22Rv1 (cell line): ENCODE data around the gene MYCBPAP.

ENCODE experiments used
- H3K27ac ChIP-seq: fragments of 450-650 bp; 2 replicates; pipeline ENCODE4 v1.5.1; 2017
- ZFX ChIP-seq: fragments of 450-650 bp; IDR thresholded peaks from 2 replicates; pipeline ENCODE4 v1.6.1; 2017; ENCODE audit warnings: antibody characterized with exemption, borderline replicate concordance
- TF ChIP-seq, protein P1 (sequence below): fragments of 450-650 bp; IDR thresholded peaks from 2 replicates; pipeline ENCODE4 v1.5.1; 2017; ENCODE audit warnings: mild to moderate bottlenecking

Gene MYCBPAP

DNA sequence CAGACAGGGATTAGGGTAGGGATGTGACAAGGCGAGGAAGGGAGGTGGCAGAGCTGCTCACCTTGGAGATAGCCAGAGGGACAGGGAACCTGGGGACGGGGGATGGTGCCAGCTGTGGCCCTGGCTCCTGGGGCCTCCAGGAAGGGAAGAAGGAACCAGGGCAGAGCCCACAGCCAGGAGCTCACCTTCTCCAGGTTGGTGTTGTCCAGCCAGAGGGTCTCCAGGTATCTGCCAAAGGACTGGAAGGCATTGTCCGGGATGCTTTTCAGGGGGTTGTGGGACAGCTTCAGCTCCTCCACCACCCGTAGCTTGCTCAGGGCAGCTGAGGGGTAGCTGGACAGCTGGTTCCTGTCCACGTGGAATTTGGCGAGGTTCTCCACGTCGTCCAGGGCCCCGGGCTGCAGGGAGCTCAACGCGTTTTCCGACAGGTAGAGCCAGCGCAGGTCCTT lies 40.4 kb upstream of the MYCBPAP start:
- no peak for TF ChIP-seq ZFX
- TF ChIP-seq, protein P1, sequence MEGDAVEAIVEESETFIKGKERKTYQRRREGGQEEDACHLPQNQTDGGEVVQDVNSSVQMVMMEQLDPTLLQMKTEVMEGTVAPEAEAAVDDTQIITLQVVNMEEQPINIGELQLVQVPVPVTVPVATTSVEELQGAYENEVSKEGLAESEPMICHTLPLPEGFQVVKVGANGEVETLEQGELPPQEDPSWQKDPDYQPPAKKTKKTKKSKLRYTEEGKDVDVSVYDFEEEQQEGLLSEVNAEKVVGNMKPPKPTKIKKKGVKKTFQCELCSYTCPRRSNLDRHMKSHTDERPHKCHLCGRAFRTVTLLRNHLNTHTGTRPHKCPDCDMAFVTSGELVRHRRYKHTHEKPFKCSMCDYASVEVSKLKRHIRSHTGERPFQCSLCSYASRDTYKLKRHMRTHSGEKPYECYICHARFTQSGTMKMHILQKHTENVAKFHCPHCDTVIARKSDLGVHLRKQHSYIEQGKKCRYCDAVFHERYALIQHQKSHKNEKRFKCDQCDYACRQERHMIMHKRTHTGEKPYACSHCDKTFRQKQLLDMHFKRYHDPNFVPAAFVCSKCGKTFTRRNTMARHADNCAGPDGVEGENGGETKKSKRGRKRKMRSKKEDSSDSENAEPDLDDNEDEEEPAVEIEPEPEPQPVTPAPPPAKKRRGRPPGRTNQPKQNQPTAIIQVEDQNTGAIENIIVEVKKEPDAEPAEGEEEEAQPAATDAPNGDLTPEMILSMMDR: no peak
- H3K27ac ChIP-seq: no peak overlapping the region

DNA sequence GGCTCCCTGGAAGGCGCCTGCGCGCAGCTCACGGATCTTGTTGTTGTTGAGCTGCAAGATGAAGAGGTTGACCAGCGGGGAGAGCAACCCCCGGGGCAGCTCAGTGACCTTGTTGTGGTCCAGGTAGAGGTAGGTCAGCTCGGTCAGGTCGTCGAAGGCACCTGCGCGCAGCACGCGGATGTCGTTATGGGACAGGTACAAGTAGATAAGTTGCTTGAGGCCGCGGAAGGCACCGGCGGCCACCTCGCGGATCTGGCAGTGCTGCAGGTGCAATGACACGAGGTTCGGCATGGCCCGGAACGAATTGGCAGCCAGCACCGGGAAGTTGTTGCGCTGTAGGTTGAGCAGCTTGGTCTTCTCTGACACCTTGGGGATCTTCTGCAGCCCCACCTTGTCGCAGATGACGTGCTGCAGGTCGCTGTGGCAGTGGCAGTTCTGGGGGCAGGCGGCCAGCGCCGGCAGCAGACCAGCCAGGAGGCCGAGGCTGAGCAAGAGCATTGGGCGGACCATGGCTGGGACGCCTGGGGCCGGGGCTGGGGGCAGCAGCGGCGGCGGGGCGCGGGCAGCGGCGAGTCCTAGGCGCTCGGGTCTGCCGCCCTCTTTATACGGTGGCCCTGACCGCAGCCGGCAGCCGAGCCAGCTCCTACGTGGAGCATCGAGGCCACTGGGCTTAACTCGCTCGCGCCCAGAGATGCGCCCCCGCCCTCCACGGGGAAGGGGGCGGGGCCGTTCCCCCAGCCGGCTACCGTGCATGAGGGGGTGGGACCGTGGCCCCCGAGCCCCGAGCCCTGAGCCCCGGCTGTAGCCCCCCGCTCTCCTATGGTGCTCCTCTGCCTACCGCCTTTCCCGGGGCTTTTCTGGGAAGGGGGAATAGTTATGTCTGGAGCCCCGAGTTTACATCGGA lies 39.7 kb upstream of the MYCBPAP start, which contains the start of gene CHAD:
CHAD (minus strand) TSS at position 577 of the 904 bp plus-strand sequence; CDS start at position 510, 67 bp downstream.
- TF ChIP-seq, protein P1: no peak
- no peak for TF ChIP-seq ZFX
- H3K27ac ChIP-seq: no peak within 1 kb of the TSS

DNA sequence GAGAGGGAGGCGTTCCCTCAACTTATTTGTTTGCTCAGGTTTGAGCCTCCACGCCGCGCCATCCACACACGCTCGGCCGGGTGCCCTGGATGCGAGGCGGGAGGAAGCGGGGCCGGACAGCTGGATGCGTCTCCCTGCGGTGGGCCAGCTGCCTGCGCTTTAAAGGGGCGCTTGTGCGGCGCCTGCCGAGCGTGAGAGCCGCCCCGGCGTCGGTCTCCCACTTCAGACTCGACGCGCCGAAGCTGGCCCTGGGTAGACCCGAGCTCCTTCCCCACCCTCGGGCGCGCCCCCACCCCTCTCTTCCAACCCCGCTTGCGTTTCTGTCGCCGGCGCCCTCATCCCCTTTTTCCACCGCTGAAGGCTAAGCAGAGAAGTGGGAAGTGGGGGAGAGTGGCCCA lies 39.0 kb upstream of the MYCBPAP start:
- no peak for TF ChIP-seq ZFX
- TF ChIP-seq, protein P1: no peak
- no peak overlapping the region for H3K27ac ChIP-seq

DNA sequence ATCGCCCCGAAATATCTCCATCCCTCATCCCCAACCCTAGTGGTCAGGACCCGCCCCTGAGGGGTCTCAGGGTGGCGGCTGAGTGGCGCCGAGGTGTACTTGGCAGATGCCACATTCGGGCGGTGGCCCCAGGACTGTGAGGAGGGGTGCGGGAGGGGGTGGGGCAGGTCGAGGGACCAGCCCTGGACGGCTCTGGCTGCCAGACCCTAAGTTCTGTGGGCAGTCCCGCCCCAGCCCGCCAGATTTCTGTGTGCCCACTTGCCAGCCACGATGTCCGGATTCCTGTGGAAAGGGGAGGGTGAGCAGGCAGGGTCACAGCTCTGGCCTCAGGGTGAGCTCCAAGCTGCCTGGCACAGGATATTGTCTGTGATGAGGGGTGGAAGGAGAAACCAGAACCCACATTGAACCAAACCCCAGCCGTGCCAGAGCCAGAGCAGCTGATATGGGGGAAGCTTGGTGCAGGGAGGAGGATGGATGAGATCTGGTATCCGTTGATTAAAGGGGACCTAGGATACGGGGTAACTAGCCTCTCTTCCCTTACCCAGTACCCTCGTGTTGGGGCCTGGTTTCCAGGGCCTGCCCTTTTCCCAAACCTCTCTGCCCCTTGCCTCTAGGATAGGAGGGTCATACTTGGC lies 38.5 kb upstream of the MYCBPAP start:
- no peak overlapping the region for H3K27ac ChIP-seq
- TF ChIP-seq, protein P1: no peak
- TF ChIP-seq ZFX: no peak

DNA sequence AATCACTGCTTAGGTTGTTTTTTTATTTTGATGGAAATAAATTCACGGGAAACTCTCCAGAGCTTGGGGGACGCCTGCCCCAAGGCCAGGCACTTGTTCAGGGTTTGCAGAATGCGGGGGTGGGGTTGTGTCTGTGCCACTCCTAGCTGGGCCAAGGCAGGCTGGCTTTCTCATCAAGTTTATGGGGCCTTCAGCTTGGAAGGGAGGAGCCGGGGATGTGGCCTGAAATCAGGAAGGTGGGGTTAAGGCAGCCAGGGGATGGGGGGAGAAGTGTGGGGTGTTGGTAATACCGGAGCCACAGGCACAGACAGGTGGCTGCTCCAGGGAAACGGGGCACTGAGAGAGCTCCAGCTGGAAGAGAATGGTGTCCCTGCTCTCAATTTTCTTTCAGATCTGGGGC lies 37.8 kb upstream of the MYCBPAP start:
- TF ChIP-seq, protein P1: no peak
- no peak for TF ChIP-seq ZFX

DNA sequence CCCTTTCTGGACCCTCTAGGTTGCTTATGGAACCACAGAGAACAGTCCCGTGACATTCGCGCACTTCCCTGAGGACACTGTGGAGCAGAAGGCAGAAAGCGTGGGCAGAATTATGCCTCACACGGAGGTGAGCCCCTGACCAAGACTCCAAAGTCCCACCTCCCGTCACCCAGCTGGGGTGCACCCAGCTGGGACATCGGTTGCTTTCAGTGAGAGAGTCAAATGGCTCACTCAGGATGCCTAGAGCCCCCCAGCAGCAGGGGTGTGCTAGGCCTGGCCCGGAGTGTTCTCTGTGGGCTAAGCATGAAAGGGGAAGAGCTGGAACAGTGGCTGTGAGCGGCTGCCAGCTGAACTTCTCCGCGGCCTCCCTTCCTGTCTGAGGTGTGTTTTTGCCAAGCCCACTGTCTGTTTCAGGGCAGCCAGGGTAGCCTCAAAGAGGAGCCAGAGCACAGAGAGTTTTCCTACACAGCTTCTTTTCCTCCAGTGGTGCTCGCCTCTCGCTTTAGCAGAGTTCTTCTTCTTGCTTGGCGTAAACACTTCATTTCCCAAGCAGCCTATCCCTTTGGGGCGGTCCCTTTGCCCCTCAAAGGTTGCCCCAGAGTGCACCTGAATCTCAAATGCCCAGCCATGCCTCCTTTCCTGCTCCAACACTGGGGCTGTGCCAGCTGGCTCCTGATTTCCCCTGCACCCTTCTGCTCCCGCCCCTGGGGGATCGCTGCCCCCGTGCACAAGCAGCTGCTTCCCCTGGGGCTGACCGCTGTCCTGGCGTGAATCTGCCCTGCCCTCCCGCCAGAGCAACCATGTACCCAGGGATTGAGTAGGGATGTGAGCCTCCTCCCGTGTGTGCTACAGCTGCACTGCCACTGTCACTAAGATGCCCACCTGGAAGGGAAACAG lies 37.0 kb upstream of the MYCBPAP start:
- H3K27ac ChIP-seq: no peak overlapping the region

More for the DNA sequence above, 37.8 kb upstream of the MYCBPAP start:
- no peak overlapping the region for H3K27ac ChIP-seq

More for the DNA sequence above, 37.0 kb upstream of the MYCBPAP start:
- TF ChIP-seq, protein P1: no peak
- no peak for TF ChIP-seq ZFX
